Measurements from ENCODE around the gene NTRK2.

- TF ChIP-seq ZNF384 (IDR thresholded peaks at IDR 0.05) (no peak), ELF4 (IDR thresholded peaks at IDR 0.05) (no peak), L3MBTL2 (conservative IDR thresholded peaks at IDR 0.05) (no peak), LEF1 (IDR thresholded peaks at IDR 0.05; ENCODE audit: borderline replicate concordance) (no peak), SUZ12 (IDR thresholded peaks at IDR 0.05) (no peak), TARDBP (IDR thresholded peaks at IDR 0.05) (no peak), FOXA1 (IDR thresholded peaks at IDR 0.05) (no peak), FOXM1 (IDR thresholded peaks at IDR 0.05; ENCODE audit: borderline replicate concordance) (no peak), BHLHE40 (IDR thresholded peaks at IDR 0.05; ENCODE audit: borderline replicate concordance) (no peak)
These were observed 119.4 kb downstream of the NTRK2 start for GRCh38 chr9:84788803-84789462.

Measured in HEK293T (cell line).